ENCODE measurements around the gene ATP6AP2. TPM values are rescaled to one million over a fixed set of nuclear protein-coding genes. Genes with fewer than 3 reads are reported as not detected.

The ATP6AP2 gene
- total and polyA plus RNA-seq, 2 of the 8 experiments (the other 6 are each of a cell fraction or from before 2014, with no cell fraction given), result 66.0 to 86.2 TPM

DNA sequence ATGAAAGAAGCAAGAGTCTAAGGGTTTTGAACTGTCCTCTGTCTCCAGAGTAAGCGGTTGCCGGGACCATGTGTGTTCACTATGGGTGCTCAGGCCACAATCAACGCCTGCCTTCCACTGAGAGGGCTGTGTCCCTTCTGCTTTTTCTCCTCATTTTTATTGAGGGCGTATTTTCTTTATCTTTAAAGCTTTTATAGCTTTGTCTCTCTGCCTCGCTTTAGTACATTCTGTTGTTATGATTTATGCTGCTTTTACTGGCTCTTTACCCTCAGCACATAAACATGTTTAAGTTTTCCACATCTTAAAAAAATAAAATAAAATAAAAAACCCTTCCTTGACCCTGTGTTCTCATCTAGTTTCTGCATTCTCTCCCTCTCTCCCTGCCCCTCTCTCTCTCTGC lies 42.4 kb upstream of the ATP6AP2 start:
- no peak overlapping the region for H3K4ac ChIP-seq (replicated peaks; ENCODE audit: insufficient read length, low read depth, low read length)
- no peaks in the 10 kb centered on the region for H4K20me1 ChIP-seq (replicated peaks in 1 of 2; ENCODE audit: control insufficient read depth in 1 of 2, insufficient read depth in 2 of 2, low read length in 2 of 2)
- no peak overlapping the region for H2BK120ac ChIP-seq (replicated peaks; ENCODE audit: low read depth, low read length)
- DNase-seq (ENCODE audit: low read depth in 1 of 2, low spot score in 2 of 2) (no peak), FAIRE-seq (no peak)
- no peak overlapping the region for H2BK20ac ChIP-seq (ENCODE audit: low read length)
- H3K79me1 ChIP-seq (ENCODE audit: low read depth, low read length), result no peaks in the 10 kb centered on the region
- no peak overlapping the region for H3K18ac ChIP-seq (ENCODE audit: extremely low read depth, low read length)
- H2BK15ac ChIP-seq (ENCODE audit: low read length), result no peak overlapping the region
- H3K79me2 ChIP-seq (ENCODE audit: control insufficient read depth in 1 of 2, insufficient read depth in 2 of 2, low read length in 2 of 2), result no peaks in the 10 kb centered on the region
- H3K14ac ChIP-seq (ENCODE audit: insufficient read length), result no peak overlapping the region
- H3K27me3 ChIP-seq (replicated peaks in 1 of 4; ENCODE audit: control insufficient read depth in 3 of 4, extremely low read depth in 1 of 4, insufficient read depth in 3 of 4, low read length in 3 of 4), result no peaks in the 10 kb centered on the region
- no peak overlapping the region for H2AFZ ChIP-seq (ENCODE audit: low read length)
- WGBS, 2 experiments (ENCODE audit: extremely low coverage in 1 of 2, insufficient coverage in 1 of 2, insufficient read length in 1 of 2, insufficient replicate concordance in 2 of 2, low coverage in 1 of 2, low lambda C conversion rate in 2 of 2, missing lambda C conversion rate in 1 of 2), result 97% methylated on average over 3 of the region's 5 CpGs; no CpG with 5 or more reads in 1 of the 2 experiments
- H2AK5ac ChIP-seq (ENCODE audit: low read depth, low read length), result no peak overlapping the region
- ChIA-PET CTCF (ENCODE audit: partially characterized antibody) (interaction anchor here (0.6 to 2.8 kb wide), 9 partner anchors 11 to 721 kb away, joined by 3 to 9 read pairs (median 3); no protein-coding TSS in a partner anchor), POLR2A (ENCODE audit: partially characterized antibody) (no interaction called here)
- H4K91ac ChIP-seq (replicated peaks; ENCODE audit: insufficient read length, low read length), result no peak overlapping the region
- H3K4me2 ChIP-seq (ENCODE audit: insufficient read depth in 1 of 2, low read depth in 2 of 2, low read length in 2 of 2), result no peak overlapping the region
- H3K27ac ChIP-seq (ENCODE audit: low read depth, low read length), result no peak overlapping the region
- no peak overlapping the region for H3K23ac ChIP-seq (ENCODE audit: insufficient read length)
- no peaks in the 10 kb centered on the region for H3K36me3 ChIP-seq (ENCODE audit: control insufficient read depth in 2 of 4, insufficient read depth in 4 of 4, low read length in 3 of 4)
- H3K4me3 ChIP-seq (ENCODE audit: extremely low read depth in 1 of 4, insufficient read depth in 2 of 4, low read depth in 3 of 4, low read length in 4 of 4), result no peak overlapping the region
- no peak overlapping the region for H3K9ac ChIP-seq (replicated peaks in 1 of 4; ENCODE audit: extremely low read depth in 1 of 4, low read depth in 3 of 4, low read length in 3 of 4)
- H2BK5ac ChIP-seq (ENCODE audit: low read depth, low read length), result no peak overlapping the region
- no peaks in the 10 kb centered on the region for H3K9me3 ChIP-seq (ENCODE audit: insufficient read depth in 2 of 2, low read depth in 1 of 2, low read length in 1 of 2)
- no peak overlapping the region for H4K5ac ChIP-seq (ENCODE audit: insufficient read length, low read depth, low read length)
- no peaks in the 10 kb centered on the region for H3K23me2 ChIP-seq (ENCODE audit: low read depth, low read length)
- H3K4me1 ChIP-seq (replicated peaks in 1 of 4; ENCODE audit: control insufficient read depth in 3 of 4, insufficient read depth in 4 of 4, low read length in 3 of 4), result peaks cover 0 to 7% (median 2%) of the 10 kb centered on the region in 4 experiments; a peak in 3 of 7 replicates
- H3K56ac ChIP-seq (replicated peaks; ENCODE audit: insufficient read length, low read depth, low read length), result no peak overlapping the region
- H2BK12ac ChIP-seq (ENCODE audit: low read depth, low read length), result no peak overlapping the region
- H4K8ac ChIP-seq (ENCODE audit: extremely low read depth, insufficient read depth, low read length), result no peak overlapping the region
- no peak for TF ChIP-seq EGR1 (IDR thresholded peaks at IDR 0.05; ENCODE audit: borderline replicate concordance, low read depth, low read length)
- TF ChIP-seq ZNF274 (IDR thresholded peaks at IDR 0.05; ENCODE audit: borderline replicate concordance, extremely low read depth, low read length), result no peak
- no peak for TF ChIP-seq JUN (IDR thresholded peaks at IDR 0.05; ENCODE audit: low read depth, low read length)
- no peak for TF ChIP-seq JUND (IDR thresholded peaks at IDR 0.05; ENCODE audit: low read length)
- no peak for TF ChIP-seq CEBPB (IDR thresholded peaks at IDR 0.05; ENCODE audit: low read depth, low read length)
- TF ChIP-seq, protein P1, sequence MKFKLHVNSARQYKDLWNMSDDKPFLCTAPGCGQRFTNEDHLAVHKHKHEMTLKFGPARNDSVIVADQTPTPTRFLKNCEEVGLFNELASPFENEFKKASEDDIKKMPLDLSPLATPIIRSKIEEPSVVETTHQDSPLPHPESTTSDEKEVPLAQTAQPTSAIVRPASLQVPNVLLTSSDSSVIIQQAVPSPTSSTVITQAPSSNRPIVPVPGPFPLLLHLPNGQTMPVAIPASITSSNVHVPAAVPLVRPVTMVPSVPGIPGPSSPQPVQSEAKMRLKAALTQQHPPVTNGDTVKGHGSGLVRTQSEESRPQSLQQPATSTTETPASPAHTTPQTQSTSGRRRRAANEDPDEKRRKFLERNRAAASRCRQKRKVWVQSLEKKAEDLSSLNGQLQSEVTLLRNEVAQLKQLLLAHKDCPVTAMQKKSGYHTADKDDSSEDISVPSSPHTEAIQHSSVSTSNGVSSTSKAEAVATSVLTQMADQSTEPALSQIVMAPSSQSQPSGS (IDR thresholded peaks at IDR 0.05; ENCODE audit: low read length), result no peak
- TF ChIP-seq TBP (IDR thresholded peaks at IDR 0.05; ENCODE audit: low read depth, low read length), result no peak
- no peak for TF ChIP-seq TAF7 (optimal IDR thresholded peaks at IDR 0.05; ENCODE audit: borderline replicate concordance, low read depth, low read length)
- no peak for TF ChIP-seq SRF (IDR thresholded peaks at IDR 0.05; ENCODE audit: low read depth, low read length)
- TF ChIP-seq SP1 (IDR thresholded peaks at IDR 0.05; ENCODE audit: low read depth, low read length), result no peak
- no peak for TF ChIP-seq KDM1A (IDR thresholded peaks at IDR 0.05; ENCODE audit: borderline replicate concordance, low read length)
- TF ChIP-seq BACH1 (IDR thresholded peaks at IDR 0.05; ENCODE audit: low read length), result no peak
- no peak for TF ChIP-seq MAFK (IDR thresholded peaks at IDR 0.05; ENCODE audit: low read depth, low read length)
- TF ChIP-seq SIX5 (IDR thresholded peaks at IDR 0.05; ENCODE audit: low read depth, low read length), result no peak
- no peak for TF ChIP-seq NRF1 (IDR thresholded peaks at IDR 0.05; ENCODE audit: low read depth, low read length)
